Prostate gland (tissue), 2 donors: ENCODE data around the gene HDAC4. TPM values are rescaled to one million over a fixed set of nuclear protein-coding genes. Genes with fewer than 3 reads are reported as not detected.
A peak's percentile ranks its signal among the peaks of the same experiment; 100 is the strongest.

Experiments
- DNase-seq: peaks from one replicate; pipeline ENCODE4 v3.0.0-alpha.2; 2019; ENCODE audit warnings: low spot score
- H3K27ac ChIP-seq, 2 donors: fragments of 200-600 bp; sonication (generic); 2 replicates each; pipeline ENCODE4 v1.5.1; 2017 to 2019
- H3K27me3 ChIP-seq: fragments of 200-600 bp; sonication (generic); replicated peaks from 2 replicates; pipeline ENCODE4 v1.5.1; 2019; ENCODE audit not compliant: insufficient read depth
- H3K36me3 ChIP-seq, 2 donors: fragments of 200-600 bp; sonication (generic); 1 replicate in 1 of 2; 2 replicates in 1 of 2; pipeline versions ENCODE4 v1.5.1 to v1.8.1; 2017 to 2019
- H3K4me1 ChIP-seq: fragments of 200-600 bp; sonication (generic); replicated peaks from 2 replicates; pipeline ENCODE4 v1.5.1; 2019
- H3K4me3 ChIP-seq, 2 donors: fragments of 200-600 bp; sonication (generic); 2 replicates each; pipeline ENCODE4 v1.5.1; 2017 to 2019
- H3K9me3 ChIP-seq: fragments of 200-600 bp; sonication (generic); 2 replicates; pipeline ENCODE4 v1.5.1; 2017
- POLR2A ChIP-seq: fragments of 450-650 bp; IDR thresholded peaks from one replicate; pipeline ENCODE4 v1.6.1; 2016; ENCODE audit warnings: antibody characterized with exemption, mild to moderate bottlenecking
- POLR2AphosphoS5 ChIP-seq: sonication (generic); formaldehyde crosslinking; IDR thresholded peaks from one replicate; pipeline ENCODE4 v1.6.1; 2017; ENCODE audit warnings: antibody characterized with exemption
- WGBS: methylation state at CpG from one replicate; pipeline ENCODE4 v1.1.5; 2018; 5-methylcytosine and 5-hydroxymethylcytosine counted together
- intact Hi-C: fragments of 100-400 bp; cut with DNase I; formaldehyde crosslinking; loops from one replicate; pipeline ENCODE4 v1.14.2; 2022
- total RNA-seq, 2 donors: library from RNA; depleted of rRNA; stranded (reverse); fragments of >200 nt; gene quantifications; one replicate each; pipeline ENCODE4 v1.1.0, GENCODE V29; 2016
- TF ChIP-seq, protein P1 (sequence below), 4 experiments: fragments of 200-600 bp in 2 of 4; fragments of 450-650 bp in 2 of 4; sonication (generic) in 2 of 4; IDR thresholded peaks; 1 replicate in 3 of 4; 2 replicates in 1 of 4; pipeline ENCODE4 v1.5.1; 2016 to 2019; ENCODE audit warnings: antibody characterized with exemption in 4 of 4, mild to moderate bottlenecking in 2 of 4, moderate library complexity in 2 of 4

HDAC4 gene
- total RNA-seq, 2 donors from 2014 or later: 41.8 to 44.2 TPM

DNA sequence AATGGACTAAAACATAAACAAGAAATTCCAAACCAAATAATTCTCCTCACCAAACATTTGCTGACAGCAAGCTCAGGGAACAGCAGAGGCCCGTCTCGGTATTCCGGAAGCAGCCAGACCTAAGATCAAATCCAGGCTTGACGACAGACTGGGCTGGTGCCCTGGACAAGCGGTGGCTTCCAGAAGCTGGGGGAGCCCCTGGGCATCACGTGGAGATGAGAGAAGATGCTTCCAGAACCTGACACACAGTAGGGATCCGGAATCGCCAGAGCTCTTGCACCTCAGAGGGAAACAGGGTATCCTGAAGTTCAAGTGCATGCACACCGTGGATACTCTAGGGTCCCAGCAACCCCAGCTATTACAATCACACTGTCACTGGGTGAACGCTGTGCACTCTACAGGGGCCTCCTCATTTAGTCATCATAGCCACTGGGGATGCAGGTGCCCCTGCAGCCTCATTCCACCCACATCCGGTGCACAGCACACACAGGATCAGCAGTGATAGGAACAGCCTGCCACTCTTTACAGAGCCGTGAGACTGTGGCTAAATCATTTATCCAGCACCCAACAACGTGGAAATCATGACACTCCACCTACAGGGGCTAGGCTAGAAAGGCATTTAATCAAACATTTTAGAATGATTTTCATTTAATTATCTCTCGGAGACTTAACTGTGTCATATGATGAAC, 102.6 kb downstream of the HDAC4 start:
- H3K27me3 ChIP-seq: no peaks in the 10 kb centered on the region
- no peak overlapping the region for H3K4me3 ChIP-seq
- DNase-seq: no peak
- H3K4me1 ChIP-seq: peaks cover 9% of the 10 kb centered on the region
- H3K27ac ChIP-seq: peak overlapping the region; percentile 35 to 40
- no peaks in the 10 kb centered on the region for H3K36me3 ChIP-seq
- TF ChIP-seq POLR2A: no peak
- TF ChIP-seq, protein P1, sequence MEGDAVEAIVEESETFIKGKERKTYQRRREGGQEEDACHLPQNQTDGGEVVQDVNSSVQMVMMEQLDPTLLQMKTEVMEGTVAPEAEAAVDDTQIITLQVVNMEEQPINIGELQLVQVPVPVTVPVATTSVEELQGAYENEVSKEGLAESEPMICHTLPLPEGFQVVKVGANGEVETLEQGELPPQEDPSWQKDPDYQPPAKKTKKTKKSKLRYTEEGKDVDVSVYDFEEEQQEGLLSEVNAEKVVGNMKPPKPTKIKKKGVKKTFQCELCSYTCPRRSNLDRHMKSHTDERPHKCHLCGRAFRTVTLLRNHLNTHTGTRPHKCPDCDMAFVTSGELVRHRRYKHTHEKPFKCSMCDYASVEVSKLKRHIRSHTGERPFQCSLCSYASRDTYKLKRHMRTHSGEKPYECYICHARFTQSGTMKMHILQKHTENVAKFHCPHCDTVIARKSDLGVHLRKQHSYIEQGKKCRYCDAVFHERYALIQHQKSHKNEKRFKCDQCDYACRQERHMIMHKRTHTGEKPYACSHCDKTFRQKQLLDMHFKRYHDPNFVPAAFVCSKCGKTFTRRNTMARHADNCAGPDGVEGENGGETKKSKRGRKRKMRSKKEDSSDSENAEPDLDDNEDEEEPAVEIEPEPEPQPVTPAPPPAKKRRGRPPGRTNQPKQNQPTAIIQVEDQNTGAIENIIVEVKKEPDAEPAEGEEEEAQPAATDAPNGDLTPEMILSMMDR (IDR thresholded peaks at IDR 0.05): peak in 1 of 4 experiments; percentile 6
- H3K9me3 ChIP-seq: no peaks in the 10 kb centered on the region
- WGBS: 76% methylated on average over 14 of the region's 14 CpGs
- intact Hi-C loops: no loop called here

- peaks cover 9% of the 10 kb centered on the region for H3K4me1 ChIP-seq
- WGBS: 75% methylated on average over 22 of the region's 22 CpGs
- H3K9me3 ChIP-seq: no peaks in the 10 kb centered on the region
- peak overlapping the region; percentile 35 to 40 for H3K27ac ChIP-seq
- DNase-seq: no peak
- H3K27me3 ChIP-seq: no peaks in the 10 kb centered on the region
- no peak for TF ChIP-seq POLR2A
- TF ChIP-seq, protein P1 (IDR thresholded peaks at IDR 0.05): no peak
- TF ChIP-seq POLR2AphosphoS5: no peak
- H3K4me3 ChIP-seq: no peak overlapping the region
- H3K36me3 ChIP-seq: no peaks in the 10 kb centered on the region
- intact Hi-C loops: no loop called here
Measured at GRCh38 chr2:239297142-239298004, 103.4 kb downstream of the HDAC4 start.

DNA sequence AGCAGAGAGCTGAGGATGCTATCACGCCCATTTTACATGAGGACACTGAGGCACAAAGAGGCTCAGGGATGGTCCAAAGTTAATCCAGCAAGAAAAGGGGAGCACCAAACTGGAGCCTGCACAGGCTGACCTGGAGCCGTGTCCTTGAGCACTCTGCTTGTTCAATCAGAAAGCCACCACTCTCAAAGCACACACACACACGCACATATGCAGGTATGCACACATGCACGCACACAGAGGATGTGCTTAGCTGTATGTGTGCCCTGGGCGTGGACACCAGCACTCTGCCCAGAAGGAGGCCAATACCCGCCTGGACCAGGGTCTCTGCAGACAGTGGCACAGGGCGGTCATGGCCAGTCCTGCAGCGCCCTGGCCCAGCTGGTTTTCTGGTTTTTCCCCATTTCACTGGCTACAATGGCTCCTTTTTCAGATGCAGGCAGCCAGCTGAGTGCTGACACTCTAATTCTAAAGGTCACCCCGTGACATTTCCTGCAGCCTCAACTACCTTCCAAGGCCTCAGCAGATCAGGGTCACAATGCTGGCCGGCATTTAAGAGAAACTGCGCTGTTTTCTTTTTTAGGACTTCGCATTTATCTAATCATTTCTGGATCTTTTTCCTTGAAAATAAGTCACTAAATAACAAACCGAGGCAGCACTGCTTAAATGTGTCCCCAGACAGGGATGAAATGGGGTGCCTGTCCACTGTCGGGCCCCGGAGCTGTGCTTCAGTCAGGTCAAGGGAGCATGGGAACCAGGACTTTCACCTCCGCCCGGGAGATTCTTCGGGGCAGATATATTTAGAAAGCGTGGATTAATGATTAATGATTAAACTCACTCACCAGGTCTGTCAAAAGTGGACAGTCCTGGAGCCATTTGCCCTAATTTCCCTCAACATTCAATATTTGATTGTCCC, 104.5 kb downstream of the HDAC4 start:
- H3K4me3 ChIP-seq: no peak overlapping the region
- H3K9me3 ChIP-seq: no peaks in the 10 kb centered on the region
- H3K4me1 ChIP-seq: peaks cover 9% of the 10 kb centered on the region
- no peak for DNase-seq
- WGBS: 88% methylated on average over 19 of the region's 19 CpGs
- H3K27ac ChIP-seq: no peak overlapping the region
- H3K27me3 ChIP-seq: no peaks in the 10 kb centered on the region
- intact Hi-C loops: no loop called here
- no peaks in the 10 kb centered on the region for H3K36me3 ChIP-seq
- TF ChIP-seq POLR2A (no peak), POLR2AphosphoS5 (no peak)
- TF ChIP-seq, protein P1 (IDR thresholded peaks at IDR 0.05): no peak

GRCh38 chr2:239295377-239296019, 105.3 kb downstream of the HDAC4 start:
- H3K27me3 ChIP-seq: no peaks in the 10 kb centered on the region
- no peak overlapping the region for H3K4me3 ChIP-seq
- no peaks in the 10 kb centered on the region for H3K9me3 ChIP-seq
- intact Hi-C loops: no loop called here
- H3K27ac ChIP-seq: no peak overlapping the region
- DNase-seq: no peak
- H3K36me3 ChIP-seq: no peaks in the 10 kb centered on the region
- 34% methylated on average over 6 of the region's 6 CpGs for WGBS
- H3K4me1 ChIP-seq: peaks cover 9% of the 10 kb centered on the region
- TF ChIP-seq POLR2A (no peak), POLR2AphosphoS5 (no peak)
- TF ChIP-seq, protein P1 (IDR thresholded peaks at IDR 0.05): no peak
